Epithelial cell of proximal tubule (primary cell): Measurements from ENCODE around the gene CNKSR1. TPM values are rescaled to one million over a fixed set of nuclear protein-coding genes. Genes with fewer than 3 reads are reported as not detected.

Source experiments
- DNase-seq: peaks from one replicate; pipeline ENCODE4 v3.0.0-alpha.2; 2011; ENCODE audit warnings: low read depth
- H3K4me3 ChIP-seq: 2 replicates; pipeline ENCODE4 v1.5.1; 2011; ENCODE audit warnings: low read depth, mild to moderate bottlenecking, low read length
- CTCF ChIP-seq: conservative IDR thresholded peaks from 2 replicates; pipeline ENCODE4 v1.5.1; 2012; ENCODE audit warnings: low read depth, mild to moderate bottlenecking, low read length
- total RNA-seq: library from RNA; depleted of rRNA; stranded (reverse); fragments of >200 nt; gene quantifications from 2 replicates; pipeline ENCODE4 v1.2.3, GENCODE V29; 2015

CNKSR1 gene
- total RNA-seq, 1 donor from 2014 or later, result 14.8 TPM

DNA sequence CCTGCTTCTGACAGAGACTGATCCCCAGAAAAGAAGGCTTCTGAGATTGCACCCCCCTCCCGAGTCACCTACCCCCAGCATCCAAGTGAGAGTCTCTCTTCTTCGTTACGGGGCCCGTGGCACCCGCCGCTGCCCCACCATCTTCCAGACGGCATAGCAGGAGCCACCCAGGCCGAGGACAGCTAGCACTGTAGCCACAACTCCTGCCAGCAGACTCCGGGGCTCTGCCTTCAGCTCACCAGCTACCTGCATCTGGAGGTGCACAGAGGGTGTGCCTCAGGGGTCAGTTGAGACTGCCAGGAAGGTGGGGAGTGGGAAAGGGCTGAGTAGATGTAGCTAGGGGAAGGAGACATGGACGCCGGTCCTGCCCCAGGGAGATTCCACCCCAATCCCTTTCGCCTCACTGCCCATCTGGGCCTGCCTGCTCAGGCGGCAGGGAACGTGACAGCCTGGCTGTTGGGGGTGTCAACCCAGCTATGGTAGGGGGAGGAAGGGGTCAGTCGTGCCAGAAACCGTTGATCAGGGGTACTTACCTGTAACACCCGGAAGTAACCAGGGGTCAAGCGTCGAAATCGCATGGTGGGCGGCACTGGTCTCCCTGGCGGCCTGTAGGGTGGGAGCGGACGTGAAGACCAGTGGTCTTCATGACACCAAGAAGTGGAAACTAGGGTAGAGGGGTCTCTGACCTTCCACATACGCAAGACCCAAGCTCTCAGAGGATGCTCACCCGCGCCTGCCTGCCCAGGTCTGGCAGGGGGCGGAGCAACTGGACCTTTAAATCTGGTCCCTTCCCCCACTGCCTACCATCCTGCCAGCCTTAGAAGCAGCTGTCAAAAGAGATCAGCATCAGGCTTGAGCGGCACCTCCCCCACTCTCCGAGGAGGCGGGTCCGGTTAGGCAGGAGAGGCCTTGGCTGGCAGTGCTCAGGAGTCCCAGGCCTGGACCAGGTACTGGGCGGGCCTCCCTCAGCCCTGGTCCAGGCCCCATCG, 5.9 kb upstream of the CNKSR1 start, which contains the start of gene ZNF593OS:
Gene ZNF593OS (minus strand): TSS at position 749 of the 989 bp plus-strand sequence. CDS start 171 bp downstream, at position 578.
- DNase-seq, result no peak
- peak within 1 kb of the TSS; percentile 97 for H3K4me3 ChIP-seq
- TF ChIP-seq CTCF, result no peak

- H3K4me3 ChIP-seq, result no peak overlapping the region
- no peak for DNase-seq
- no peak for TF ChIP-seq CTCF
These were observed 1.9 kb upstream of the CNKSR1 start for GRCh38 chr1:26175346-26175745.

DNA sequence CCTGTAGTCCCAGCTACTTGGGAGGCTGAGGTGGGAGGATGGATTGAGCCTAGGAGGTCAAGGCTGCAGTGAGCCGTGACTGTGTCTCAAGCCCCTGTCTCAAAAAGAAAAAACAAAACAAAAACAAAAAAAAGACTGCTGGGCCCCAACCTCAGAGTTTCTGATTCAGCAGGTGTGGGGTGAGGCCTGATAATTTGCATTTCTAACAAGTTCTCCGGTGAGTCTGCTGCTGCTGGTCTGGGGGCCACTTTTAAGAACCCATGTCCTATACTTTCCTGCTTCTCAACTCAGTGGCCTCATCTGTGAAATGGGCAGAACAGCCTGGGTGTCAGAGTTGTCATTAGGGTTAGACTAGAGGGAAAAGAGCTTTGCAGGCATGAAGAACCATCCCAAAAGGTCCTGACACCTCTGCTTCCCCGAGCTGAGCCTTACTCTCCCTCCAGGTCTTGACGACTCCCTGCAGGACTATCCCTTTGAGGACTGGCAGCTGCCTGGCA, 2.8 kb downstream of the CNKSR1 start:
- no peak for DNase-seq
- TF ChIP-seq CTCF, result no peak
- no peak overlapping the region for H3K4me3 ChIP-seq

DNA sequence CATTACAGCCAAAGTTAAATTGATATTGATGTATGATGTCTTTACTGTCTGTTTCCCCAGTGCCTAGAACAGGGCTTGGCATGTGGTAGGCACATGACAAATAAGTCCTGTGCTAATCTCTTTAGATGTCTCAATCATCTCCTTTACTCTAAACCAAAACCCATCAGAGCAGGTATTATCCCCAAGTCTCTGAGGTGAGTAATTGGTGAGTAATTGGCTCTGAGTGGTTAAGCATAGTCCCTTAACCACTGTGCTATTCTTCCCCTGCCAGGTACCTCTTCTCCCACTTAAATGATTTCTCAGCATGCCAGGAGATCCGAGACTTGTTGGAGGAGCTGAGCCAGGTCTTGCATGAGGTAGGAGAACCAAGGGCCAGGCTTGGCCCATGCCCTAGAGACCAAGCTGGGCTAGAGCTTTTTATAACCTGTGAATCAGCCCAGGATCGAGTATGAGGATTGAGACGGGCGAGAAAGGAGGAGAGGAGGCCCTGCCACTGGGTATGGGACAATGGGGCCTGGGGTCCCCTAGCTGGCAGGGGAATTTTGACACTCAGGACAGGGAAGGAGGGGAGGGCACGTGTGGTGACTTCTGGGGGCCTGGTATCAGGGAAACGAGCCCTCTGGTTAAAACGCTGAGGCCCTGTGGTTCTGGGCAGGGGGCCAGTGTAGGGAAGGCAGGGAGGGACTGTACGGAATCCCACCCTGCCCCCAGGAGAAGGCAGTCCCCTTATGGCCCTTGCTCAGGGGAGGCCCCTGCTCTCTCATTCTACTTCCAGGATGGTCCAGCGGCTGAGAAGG, 4.5 kb downstream of the CNKSR1 start:
- H3K4me3 ChIP-seq, result no peak overlapping the region
- TF ChIP-seq CTCF, result no peak
- DNase-seq, result peak; percentile 44

DNA sequence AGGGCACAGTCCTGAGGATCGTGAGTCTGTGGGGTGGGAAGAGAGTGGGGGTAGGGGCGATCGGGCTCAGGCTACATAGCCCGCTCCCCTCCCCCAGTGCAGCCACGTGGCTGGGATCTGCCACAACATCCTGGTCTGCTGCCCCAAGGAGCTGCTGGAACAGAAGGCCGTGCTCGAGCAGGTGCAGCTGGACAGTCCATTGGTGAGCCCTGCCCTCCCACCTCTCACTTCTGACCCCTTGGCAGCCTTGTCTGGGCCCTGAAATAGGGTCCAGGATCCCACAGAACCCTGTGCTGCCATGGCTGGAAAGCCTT, 5.0 kb downstream of the CNKSR1 start:
- H3K4me3 ChIP-seq, result no peak overlapping the region
- TF ChIP-seq CTCF, result no peak
- DNase-seq, result no peak

DNA sequence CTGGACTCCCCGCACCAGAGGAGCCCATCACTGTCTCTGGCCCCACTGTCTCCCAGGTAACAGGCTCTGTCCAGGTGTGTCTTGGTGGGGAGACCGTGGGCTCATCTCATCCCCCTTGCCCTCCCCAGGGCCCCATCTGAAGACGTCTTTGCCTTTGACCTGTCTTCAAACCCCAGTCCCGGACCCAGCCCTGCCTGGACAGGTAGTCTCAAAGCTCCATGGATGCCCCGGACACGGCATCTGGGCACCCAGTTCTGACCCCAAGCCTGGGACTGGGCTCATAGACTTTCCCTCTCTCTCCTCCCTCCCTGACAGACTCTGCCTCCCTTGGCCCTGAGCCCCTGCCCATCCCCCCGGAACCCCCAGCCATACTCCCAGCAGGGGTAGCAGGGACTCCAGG, 6.8 kb downstream of the CNKSR1 start:
- no peak for DNase-seq
- no peak for TF ChIP-seq CTCF
- no peak overlapping the region for H3K4me3 ChIP-seq
